ENCODE results near the gene ABCB8.

Gene ABCB8

DNA sequence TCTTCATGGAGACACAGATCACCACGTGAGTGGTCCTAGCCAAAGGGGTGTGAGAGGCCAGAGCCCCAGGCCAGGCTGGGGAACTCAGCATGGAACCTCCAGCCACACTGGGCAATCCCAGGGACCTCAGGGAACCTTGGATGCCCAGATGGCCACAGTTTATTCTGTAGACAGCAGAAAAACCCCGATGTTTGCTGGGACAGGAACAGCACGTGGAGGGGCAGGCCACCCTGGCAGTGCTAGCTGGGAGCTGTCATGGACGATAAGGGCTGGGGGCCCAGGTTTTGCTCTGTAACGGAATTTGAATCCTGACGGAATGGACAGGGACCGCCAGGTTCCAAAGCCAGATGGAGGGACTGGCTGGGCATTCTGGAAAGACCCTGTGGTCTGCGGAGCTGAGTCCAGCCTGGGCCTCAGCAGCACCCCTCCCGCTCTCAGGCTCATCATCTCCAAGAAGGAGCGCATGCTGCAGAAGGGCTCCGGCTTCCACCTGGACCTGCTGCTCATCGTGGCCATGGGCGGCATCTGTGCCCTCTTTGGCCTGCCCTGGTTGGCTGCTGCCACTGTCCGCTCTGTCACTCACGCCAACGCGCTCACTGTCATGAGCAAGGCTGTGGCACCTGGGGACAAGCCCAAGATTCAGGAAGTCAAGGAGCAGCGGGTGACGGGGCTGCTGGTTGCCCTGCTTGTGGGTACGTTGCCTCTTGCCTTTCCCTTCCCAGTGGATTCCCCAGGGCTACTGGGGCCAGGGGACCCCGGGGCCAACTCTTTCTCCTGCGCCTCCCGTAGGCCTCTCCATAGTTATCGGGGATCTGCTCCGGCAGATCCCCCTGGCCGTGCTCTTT, 46.8 kb downstream of the ABCB8 start:
- DNase-seq (ENCODE audit: low read depth in 2 of 2): no peak

DNA sequence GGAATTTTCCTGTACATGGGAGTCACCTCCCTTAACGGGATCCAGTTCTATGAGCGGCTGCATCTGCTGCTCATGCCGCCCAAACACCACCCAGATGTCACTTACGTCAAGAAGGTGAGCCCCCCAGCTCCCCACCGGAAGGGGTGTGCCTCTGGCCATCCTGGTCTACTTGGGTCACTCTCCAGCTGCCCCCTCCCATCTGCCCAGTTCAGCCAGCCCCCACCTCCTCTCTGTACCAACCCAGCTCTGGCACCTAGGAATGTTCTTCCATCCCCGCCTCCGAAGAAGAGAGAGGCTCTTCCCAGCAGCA, 47.4 kb downstream of the ABCB8 start:
- no peak for DNase-seq (ENCODE audit: low read depth in 2 of 2)

DNA sequence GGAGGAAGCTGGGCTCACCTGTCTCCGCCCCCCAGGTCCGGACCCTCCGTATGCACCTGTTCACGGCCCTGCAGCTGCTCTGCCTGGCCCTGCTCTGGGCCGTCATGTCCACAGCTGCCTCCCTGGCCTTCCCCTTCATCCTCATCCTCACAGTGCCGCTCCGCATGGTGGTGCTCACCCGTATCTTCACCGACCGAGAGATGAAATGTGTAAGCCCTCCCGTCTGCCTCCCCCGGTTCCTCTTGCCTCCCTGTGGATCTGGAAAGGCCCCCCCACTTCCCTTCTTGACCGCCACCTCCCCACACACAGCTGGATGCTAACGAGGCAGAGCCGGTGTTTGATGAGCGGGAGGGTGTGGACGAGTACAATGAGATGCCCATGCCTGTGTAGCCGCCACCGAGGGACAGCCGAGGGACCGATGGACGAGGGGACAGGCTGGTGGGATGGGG, 47.8 kb downstream of the ABCB8 start:
- DNase-seq (ENCODE audit: low read depth in 2 of 2): no peak

DNA sequence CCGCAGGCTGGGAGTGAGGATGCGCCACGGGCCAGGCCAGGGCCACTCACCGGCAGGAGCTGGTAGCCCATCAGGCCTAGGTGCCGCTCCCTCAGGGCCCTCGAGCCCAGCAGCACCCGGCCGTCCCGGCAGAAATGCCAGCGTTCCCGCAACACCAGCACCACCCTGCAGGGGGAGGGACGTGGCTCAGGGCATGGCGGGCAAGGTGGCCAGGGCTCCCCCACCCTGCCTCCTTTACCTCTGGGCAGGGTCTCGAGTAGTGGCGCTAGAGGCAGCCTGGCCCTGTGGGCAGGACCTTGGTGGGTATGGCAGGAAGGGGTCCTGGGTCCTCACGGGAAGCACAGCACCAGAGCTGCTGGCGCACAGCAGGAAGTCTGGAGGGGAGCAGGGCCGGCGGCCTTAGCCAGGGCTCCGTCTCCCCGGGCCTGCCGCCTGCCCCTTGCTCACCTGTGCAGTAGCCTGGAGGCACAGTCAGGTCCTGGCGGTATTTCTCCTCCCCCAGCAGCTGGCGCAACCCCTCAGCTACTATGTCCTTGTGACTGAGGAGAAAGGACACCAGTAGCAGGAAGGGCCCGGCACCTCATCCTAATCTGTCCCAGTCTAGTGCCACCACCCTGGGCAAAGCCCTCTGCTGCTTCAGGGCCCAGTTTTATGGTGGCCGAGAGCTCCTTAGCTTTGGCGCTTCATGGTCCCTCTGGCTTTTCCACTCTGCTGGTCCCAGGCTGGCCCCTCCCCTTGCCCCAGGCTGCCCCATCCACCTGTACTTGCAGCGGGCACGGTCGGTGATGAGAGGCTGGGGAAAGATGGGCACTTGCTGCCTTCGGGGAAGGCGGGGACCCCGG, 48.8 kb downstream of the ABCB8 start:
- no peak for DNase-seq (ENCODE audit: low read depth in 2 of 2)

DNA sequence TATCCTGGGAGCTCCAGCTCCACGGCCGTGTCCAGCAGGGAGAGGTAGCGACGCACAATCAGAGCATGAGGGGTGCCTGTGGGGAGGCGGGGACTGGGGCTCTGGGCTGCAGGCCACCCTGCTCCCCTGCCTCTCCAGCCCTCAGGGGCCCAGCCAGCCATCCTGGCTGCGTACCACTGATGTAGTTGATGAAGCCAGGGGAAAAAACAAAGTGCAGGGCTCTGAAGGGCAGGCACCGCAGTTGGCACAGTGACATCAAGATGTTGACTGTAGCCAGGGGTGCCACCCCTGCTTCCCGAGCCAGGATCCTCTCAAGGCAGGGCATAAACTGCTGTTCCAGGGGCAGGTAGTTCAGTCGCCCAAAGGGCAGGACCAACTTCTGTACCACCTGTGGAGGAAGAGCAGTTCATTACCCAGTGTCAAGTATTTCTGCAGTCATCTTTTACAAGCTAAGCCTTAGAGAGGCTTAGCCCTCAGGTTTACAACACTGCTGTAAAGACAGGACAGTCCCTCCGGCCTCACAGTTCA, 49.5 kb downstream of the ABCB8 start:
- no peak for DNase-seq (ENCODE audit: low read depth in 2 of 2)

DNA sequence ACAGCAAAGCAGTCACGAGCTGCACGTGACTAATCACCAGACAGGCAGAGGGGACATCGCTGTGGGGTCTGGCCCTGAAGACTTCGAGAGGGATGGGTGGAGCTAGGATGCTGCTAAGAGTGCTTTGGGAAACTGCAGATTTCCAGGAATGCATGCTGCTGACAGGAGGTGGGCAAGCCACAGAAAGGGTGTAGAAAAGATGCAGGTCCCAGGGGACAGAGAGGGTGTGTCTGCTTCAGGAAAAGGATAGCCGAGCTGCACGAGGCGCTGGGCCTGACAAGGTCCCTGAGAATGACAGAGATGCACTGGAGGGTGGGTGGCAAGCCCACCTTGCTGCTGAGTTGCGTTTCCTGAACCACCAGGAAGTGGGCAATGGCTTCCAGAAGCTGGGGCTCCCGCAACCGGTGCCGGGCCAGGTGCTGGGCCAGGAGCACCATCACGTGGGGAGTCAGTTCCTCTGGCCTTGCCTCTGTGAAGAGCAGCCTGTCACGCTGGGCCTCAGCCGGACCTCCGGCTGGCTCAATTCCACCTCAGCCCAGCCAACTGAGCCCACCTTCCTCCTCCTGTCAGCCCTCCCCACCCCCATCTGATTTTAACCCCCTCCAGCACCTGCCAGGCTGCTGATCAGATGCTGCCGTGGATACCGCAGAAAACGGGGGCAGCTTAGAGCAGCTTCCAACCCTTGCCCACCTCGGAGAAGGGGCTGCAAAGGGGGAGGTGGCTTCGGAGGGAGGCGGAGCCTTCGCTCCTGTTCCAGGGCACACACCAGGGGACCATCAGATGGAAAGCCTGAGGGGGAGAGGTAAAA, 50.2 kb downstream of the ABCB8 start:
- DNase-seq (ENCODE audit: low read depth in 2 of 2): no peak

DNA sequence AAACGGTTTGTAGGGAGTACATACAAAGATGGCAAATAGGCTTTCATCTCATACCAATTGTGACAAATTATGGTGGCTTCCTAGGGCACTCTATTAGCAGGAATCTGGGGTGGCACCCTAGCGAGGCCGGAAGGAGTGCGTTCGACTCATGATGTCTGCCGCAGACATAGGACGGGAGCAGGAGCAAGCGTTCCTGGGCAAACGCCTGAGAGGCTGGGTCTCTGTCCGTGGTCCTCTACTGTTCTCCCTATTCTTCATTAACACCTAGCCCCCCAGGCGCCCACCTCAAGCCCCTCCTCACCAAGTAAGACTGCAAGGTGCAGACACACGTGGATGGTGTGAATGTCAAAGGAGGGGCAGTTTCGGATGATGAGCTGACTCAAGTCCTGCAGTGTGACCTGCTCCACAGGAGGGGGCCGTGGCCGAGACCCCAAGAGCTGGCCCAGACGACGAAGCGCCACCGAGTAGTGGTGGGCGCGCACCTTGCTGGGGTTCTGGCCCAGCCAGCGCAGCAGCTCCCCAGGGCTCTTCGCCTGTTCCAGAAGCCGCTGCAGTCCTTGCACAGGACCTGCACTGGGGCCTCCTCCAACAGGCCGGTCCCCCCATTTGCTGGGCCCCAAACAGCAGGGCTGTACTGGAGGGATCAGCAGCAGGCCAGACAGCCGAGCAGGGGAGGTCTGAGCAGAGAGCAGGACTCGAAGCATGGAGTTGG, 51.1 kb downstream of the ABCB8 start:
- no peak for DNase-seq (ENCODE audit: low read depth in 2 of 2)

DNA sequence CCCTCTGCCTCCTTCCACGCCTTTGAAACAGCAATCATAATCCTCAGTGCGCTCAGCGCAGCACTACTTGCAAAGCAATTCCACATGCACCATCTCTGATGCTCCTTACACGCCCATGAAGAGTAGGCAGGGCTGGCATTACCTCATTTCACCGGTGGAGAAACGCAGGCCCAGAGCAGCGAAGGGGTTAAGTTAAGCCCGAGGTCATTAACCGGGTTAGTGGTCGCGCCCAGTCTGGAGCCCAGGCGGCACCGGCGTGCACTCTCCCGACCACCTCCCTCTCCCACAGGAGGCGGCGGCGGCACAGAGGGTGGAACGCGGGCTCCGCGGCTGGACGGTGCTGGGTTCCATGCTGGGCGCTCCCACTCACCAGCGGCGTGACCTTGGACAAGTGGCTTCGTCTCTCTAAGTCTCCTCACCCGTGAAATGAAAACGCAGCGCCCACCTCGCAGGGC, 51.8 kb downstream of the ABCB8 start:
- no peak for DNase-seq (ENCODE audit: low read depth in 2 of 2)

DNA sequence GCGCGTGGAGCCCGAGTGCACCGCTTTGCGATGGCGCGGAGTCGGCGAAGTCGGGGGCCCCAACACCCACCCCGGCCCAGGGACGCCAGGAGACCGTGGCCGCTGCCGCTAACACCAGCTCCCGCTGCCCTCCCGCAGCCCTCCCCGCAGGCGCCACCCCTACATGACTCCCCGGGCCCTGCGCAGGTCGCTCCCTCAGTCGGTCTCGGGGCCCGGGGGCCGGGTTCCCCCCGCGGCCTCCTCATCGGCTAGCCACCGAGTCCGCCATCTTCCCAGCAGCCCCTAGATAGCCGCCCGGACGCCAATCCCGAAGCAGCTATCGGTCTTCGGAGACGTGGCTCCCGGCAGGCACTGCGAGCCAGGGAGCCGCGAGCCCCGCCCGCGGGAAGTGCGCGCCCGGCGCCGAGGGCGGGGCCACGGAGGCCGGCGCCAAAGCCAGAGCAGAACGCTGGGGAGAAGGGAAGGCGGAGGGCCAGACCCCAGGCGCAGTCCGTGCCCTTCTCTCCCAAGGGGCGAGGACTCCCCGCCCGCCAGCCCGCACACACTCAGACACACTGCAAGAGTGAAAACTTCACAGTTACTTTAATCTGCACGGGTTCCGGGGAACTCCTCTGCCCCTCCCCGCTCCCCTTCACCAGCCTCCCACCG, 52.4 kb downstream of the ABCB8 start, which contains the start of gene FASTK:
Gene FASTK, minus strand, starts transcription at position 288 of the 648 bp plus-strand sequence. Its CDS starts 43 bp downstream, at position 245.
- peak; percentile 81 for DNase-seq (ENCODE audit: low read depth in 2 of 2)

DNA sequence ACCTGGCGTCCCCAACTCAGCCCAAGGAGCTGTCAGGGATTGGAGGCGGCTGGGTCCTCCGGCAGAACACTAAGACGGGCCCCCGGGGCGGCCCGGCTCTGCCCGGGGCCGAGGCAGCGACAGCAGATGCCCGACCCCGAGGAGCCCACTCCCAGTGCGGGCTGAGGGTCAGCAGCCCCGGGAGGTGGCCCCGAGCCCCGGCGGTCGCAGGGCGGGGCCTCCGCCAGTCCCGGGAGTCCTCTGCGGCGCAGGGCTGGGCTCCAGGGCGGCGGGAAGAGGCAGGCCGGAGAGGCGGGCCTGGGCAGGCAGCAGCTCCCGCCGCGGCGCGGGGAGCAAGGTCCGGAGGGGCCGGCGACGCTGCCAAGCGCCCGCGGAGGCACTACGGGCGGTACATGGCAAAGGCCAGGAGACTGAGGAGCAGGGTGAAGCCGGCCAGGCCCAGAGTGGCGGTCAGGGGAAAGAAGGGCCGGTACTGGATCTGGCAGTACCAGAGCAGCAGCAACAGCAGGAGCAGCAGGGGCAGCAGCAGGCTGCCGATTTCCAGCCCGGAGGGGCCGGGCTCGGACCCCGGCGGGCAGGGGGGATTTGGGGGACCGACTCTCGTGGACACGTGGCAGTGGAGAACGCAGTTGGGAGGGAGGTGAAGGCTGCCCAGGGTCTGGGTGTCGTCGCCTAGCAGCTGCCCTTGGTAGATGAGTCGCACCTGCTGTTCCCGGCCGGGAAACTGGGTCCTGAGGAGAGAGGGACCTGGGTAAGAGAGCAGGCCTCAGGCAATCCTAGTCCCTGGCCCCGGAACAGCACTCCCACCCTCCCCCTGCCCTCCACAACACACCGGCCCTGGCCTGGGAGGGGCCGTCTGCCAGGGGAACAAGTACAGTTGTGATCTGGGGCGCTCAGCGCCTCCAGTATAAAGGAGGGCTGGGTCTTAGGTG, 53.2 kb downstream of the ABCB8 start:
- DNase-seq (ENCODE audit: low read depth in 2 of 2): no peak

DNA sequence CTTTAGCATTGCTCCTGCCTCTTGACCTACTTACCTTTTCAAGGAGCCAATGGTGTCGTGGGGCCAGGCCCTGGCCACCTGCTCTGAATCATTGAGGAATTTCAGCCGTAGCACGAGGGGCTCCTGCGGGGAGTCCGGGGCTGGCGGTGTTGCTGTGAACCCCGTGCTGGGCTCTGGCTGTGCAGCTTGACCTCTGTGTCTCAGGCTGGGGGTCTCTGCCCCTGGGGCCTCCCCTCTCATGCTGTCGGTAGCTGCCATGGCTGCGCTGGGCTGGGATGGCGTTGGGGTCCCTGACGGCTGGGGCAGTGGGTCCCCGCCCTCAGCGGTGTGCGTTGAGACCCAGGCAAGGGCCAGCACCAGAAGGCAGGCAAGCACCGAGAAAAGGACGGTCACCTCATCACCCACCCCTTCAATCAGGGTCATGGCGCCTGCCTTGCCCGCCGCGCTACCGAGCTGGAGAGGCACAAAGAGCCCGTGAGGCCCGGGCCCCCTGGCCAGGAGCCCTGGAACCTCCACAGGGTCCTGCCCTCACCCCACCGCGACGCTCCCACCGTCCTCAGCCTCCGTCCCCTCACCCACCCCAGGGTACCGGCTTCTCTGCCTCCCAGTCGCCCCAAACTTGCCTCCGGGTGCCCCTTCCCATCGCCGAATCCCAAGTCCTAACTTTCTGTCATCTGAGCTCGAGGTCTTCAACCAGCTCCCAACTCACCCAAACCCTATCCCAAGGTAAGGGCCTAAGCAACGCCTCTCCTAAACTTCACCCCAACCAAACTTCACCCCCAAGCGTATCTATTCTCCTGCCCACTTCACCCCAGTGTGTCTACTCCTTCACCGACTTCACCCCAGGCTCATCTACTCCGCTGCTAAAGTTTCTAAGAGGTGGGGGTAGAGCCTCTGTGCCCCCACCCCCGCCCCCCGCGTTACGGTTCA, 54.2 kb downstream of the ABCB8 start:
- DNase-seq (ENCODE audit: low read depth in 2 of 2): no peak

DNA sequence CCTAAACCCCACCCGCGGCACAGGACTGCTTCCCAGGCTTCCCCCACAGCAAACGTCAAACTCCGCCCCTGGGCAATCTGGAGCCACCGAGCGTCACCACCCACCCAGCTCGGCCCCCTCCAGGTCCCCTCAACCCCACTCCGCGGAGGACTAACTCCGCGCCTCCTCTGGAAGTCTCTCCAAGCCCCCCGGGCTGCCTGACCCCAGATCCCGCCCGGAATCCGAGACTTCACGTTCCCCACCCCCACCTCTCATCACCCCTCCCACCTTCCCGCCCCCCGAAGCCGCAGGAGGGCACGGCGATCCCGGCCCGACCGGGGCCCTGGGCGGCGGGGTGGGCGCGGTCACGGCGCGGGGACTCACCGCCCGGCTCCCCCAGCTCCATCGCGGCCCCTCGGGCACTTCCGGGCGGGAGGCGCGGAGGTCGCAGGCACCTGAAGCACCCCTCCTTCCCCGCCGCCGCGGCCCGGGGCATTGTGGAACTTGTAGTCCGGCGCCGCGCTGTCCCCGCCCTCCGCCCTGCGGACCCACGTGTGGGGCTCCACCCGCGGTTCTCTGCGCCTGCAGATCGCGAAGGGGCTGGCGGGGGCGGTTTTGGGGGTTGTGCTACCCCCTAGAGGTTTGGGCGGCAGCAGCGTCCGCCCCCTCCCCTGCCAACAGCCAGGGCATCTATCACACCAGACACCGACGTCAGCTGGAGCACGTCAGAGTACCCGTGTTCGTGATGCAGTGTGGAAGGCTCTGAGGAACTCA, 55.0 kb downstream of the ABCB8 start, which contains the start of gene TMUB1:
Gene TMUB1, minus strand, starts transcription at position 423 of the 753 bp plus-strand sequence. CDS start 930 bp downstream, outside the sequence.
- peak; percentile 74 to 81 for DNase-seq (ENCODE audit: low read depth in 2 of 2)

DNA sequence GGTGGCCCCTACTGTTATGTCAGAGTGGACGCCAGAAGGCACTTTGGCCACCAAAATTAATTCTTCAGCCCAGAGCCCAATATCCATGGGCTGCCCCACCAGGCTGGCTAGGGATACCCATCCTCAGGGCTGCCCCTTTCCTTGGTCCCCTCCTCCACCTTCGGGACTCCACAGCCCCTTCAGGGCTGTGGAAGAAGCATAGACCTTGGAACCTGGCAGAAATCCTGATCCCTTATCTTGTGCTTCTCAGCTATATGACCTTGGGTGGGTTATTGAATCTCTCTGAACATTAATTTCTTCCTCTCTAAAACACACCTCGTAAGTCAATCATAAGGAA, 55.5 kb downstream of the ABCB8 start:
- no peak for DNase-seq (ENCODE audit: low read depth in 2 of 2)

DNA sequence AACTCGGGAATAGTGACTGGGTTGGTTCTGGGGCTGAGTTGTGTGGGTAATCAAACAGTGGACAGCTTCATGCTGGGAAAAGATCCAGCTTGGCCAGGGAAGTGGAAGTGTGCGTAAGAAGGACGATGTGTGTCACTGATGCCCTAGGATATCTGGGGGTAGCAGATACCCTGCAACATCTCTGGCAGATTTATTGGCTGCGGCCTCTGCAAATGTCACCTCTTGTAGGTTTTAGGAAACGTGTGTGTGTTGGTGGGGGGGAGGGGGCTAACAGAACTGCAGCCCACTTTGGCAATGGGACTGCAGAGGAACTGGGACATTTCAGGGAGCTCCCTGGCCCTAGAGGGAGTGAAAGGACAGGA, 57.1 kb downstream of the ABCB8 start:
- DNase-seq (ENCODE audit: low read depth in 2 of 2): no peak

DNA sequence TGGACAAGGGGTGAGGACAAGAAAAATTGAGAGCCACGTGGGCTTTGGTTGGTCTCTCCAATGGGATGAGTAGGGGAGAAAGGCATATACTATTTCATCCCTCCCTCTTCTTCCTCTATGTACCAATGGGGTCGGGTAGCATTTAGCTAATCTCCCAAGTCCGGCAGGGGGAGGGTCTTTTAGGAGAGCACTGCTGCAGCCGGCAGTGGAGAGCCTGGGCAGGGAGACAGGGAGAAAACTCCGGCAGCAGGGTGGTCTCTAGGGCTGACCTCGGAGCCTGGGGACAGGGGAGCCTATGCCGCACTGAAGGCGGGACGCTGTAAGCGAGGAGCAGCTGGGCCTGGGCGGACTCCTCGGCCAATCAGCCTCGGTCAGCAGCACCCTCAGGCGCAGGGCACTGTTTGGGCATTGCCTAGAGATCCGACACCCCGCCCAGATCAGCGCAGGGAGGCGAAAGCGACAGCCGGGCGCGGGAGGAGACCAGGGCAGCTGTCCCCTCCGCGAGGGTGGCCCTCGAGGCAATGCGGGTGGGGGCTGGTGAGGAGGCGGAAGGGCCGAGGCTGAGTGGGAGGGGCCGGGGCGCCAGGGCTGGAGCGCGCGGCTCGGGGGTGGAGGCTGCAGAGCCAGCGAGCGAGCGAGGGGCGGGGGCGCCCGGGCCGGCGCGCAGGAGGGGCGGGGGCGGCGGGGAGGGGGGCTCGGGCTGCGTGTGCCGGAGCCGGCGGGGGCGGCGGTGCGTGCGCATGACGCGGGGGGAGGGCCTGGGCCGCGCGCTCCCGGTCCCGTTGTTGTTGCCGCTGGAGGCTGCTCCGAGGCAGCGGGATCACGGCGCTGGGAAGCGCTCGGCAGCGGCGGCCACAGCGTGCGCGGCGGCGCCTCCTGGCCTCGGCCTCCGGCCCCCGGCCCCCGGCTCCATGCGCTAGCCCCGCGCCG, 57.7 kb downstream of the ABCB8 start, which contains the start of gene AGAP3:
Gene AGAP3, plus strand, starts transcription at position 785 of the 930 bp plus-strand sequence. CDS start 267 bp downstream, outside the sequence.
- DNase-seq (ENCODE audit: low read depth in 2 of 2): no peak

DNA sequence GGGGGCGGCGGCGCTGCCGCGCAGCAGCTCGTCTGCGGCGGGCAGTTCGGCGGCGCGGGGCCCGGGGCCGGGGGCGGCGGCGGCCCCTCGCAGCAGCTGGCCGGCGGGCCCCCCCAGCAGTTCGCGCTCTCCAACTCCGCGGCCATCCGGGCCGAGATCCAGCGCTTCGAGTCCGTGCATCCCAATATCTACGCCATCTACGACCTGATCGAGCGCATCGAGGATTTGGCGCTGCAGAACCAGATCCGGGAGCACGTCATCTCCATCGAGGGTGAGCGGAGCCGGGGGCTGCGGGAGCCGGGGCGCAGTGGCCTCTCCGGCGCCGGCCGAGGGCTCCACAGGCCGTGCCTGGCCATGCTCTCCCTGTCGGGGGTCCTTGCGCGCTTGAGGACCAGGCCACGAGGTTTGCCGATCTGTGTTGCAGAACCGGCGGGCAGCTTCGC, 58.6 kb downstream of the ABCB8 start:
- DNase-seq (ENCODE audit: low read depth in 2 of 2): no peak

Data from stimulated activated CD8-positive, alpha-beta memory T cell treated with anti-CD3 and anti-CD28 coated beads, Interleukin-2, amount 100 ng/mL, for 48 hours (primary cell).